ENCODE measurements around the gene MSRB1.
"Not testable (repeated sequence)": the region's sequence is repeated elsewhere in the genome, so short reads cannot be mapped to it uniquely, and the experiment has no call there.

MSRB1 gene

GRCh38 chr16:1902547-1903219 lies 40.3 kb downstream of the MSRB1 start:
- H2BK5ac ChIP-seq (ENCODE audit: low read length) = no peak overlapping the region
- DNase-seq (ENCODE audit: low spot score) = no peak
- no peaks in the 10 kb centered on the region for H3K36me3 ChIP-seq (replicated peaks in 1 of 2; ENCODE audit: control insufficient read depth in 2 of 2, insufficient read depth in 2 of 2, low read length in 2 of 2)

GRCh38 chr16:1900452-1900774 lies 42.6 kb downstream of the MSRB1 start:
- Histone ChIP-seq H3K27me3 (ENCODE audit: control insufficient read depth in 3 of 3, insufficient read depth in 3 of 3, low read depth in 1 of 3, low read length in 3 of 3) (peaks cover 0 to 59% (median 0%) of the 10 kb centered on the region in 3 experiments), H3K9me3 (replicated peaks in 1 of 2; ENCODE audit: control insufficient read depth in 2 of 2, insufficient read depth in 1 of 2, low read depth in 1 of 2, low read length in 2 of 2) (no peaks in the 10 kb centered on the region), H3K4me2 (ENCODE audit: insufficient read depth, low read length, poor library complexity, severe bottlenecking) (no peak overlapping the region), H2AK5ac (ENCODE audit: low read depth, low read length) (no peak overlapping the region), H2BK15ac (ENCODE audit: low read length) (no peak overlapping the region), H4K91ac (ENCODE audit: low read depth, low read length, poor library complexity) (no peak overlapping the region), H2AFZ (ENCODE audit: low read length) (no peak overlapping the region), H2BK5ac (ENCODE audit: low read length) (no peak overlapping the region), H3K4me1 (ENCODE audit: control insufficient read depth in 2 of 2, insufficient read depth in 1 of 2, low read depth in 1 of 2, low read length in 2 of 2) (peaks cover 0 to 10% of the 10 kb centered on the region in 2 donors), H4K8ac (ENCODE audit: low read depth, low read length) (no peak overlapping the region), H2BK120ac (ENCODE audit: low read depth, low read length) (no peak overlapping the region), H3K4ac (ENCODE audit: low read length) (no peak overlapping the region), H3K18ac (ENCODE audit: low read length) (peak overlapping the region; percentile 31), H3K9ac (ENCODE audit: low read depth, low read length, poor library complexity) (no peak overlapping the region), H3K36me3 (replicated peaks in 1 of 2; ENCODE audit: control insufficient read depth in 2 of 2, insufficient read depth in 2 of 2, low read length in 2 of 2) (no peaks in the 10 kb centered on the region), H2BK12ac (ENCODE audit: low read length) (no peak overlapping the region), H3K23ac (ENCODE audit: low read depth, low read length, poor library complexity) (no peak overlapping the region), H3K27ac (replicated peaks; ENCODE audit: low read length) (no peak overlapping the region), H3K14ac (ENCODE audit: low read length) (no peak overlapping the region), H3K79me1 (ENCODE audit: low read depth, low read length) (peaks cover 3% of the 10 kb centered on the region), H3K4me3 (ENCODE audit: low read length in 2 of 2) (no peak overlapping the region)
- DNase-seq (ENCODE audit: low spot score) = no peak
- WGBS, 2 donors (ENCODE audit: extremely low coverage in 2 of 2, insufficient read length in 2 of 2, insufficient replicate concordance in 1 of 2) = no CpG with 5 or more reads among the region's 9 CpGs

More at GRCh38 chr16:1902547-1903219, 40.3 kb downstream of the MSRB1 start:
- Histone ChIP-seq H2BK12ac (ENCODE audit: low read length) (no peak overlapping the region), H2BK15ac (ENCODE audit: low read length) (peak overlapping the region; percentile 19), H3K9me3 (replicated peaks in 1 of 2; ENCODE audit: control insufficient read depth in 2 of 2, insufficient read depth in 1 of 2, low read depth in 1 of 2, low read length in 2 of 2) (no peaks in the 10 kb centered on the region), H4K91ac (ENCODE audit: low read depth, low read length, poor library complexity) (no peak overlapping the region), H3K4me3 (ENCODE audit: low read length in 2 of 2) (no peak overlapping the region), H3K14ac (ENCODE audit: low read length) (no peak overlapping the region), H3K27ac (replicated peaks; ENCODE audit: low read length) (peak overlapping the region; percentile 16), H3K4ac (ENCODE audit: low read length) (no peak overlapping the region), H2AFZ (ENCODE audit: low read length) (peak overlapping the region; percentile 5), H2BK120ac (ENCODE audit: low read depth, low read length) (no peak overlapping the region), H3K23ac (ENCODE audit: low read depth, low read length, poor library complexity) (peak overlapping the region; percentile 3), H3K9ac (ENCODE audit: low read depth, low read length, poor library complexity) (no peak overlapping the region), H2AK5ac (ENCODE audit: low read depth, low read length) (no peak overlapping the region), H3K79me1 (ENCODE audit: low read depth, low read length) (peaks cover 3% of the 10 kb centered on the region), H3K18ac (ENCODE audit: low read length) (peak overlapping the region; percentile 24), H3K27me3 (ENCODE audit: control insufficient read depth in 3 of 3, insufficient read depth in 3 of 3, low read depth in 1 of 3, low read length in 3 of 3) (peaks cover 0 to 63% (median 0%) of the 10 kb centered on the region in 3 experiments), H3K4me1 (ENCODE audit: control insufficient read depth in 2 of 2, insufficient read depth in 1 of 2, low read depth in 1 of 2, low read length in 2 of 2) (peaks cover 0 to 10% of the 10 kb centered on the region in 2 donors), H3K4me2 (ENCODE audit: insufficient read depth, low read length, poor library complexity, severe bottlenecking) (no peak overlapping the region), H4K8ac (ENCODE audit: low read depth, low read length) (no peak overlapping the region)
- no CpG with 5 or more reads among the region's 20 CpGs for WGBS, 2 donors (ENCODE audit: extremely low coverage in 2 of 2, insufficient read length in 2 of 2, insufficient replicate concordance in 1 of 2)

- no peak overlapping the region for H3K4ac ChIP-seq (ENCODE audit: low read length)
- H4K91ac ChIP-seq (ENCODE audit: low read depth, low read length, poor library complexity) = no peak overlapping the region
- no peak overlapping the region for H3K14ac ChIP-seq (ENCODE audit: low read length)
- no peak overlapping the region for H3K9ac ChIP-seq (ENCODE audit: low read depth, low read length, poor library complexity)
- H2BK15ac ChIP-seq (ENCODE audit: low read length) = no peak overlapping the region
- H2AFZ ChIP-seq (ENCODE audit: low read length) = no peak overlapping the region
- peaks cover 0 to 10% of the 10 kb centered on the region in 2 donors for H3K4me1 ChIP-seq (ENCODE audit: control insufficient read depth in 2 of 2, insufficient read depth in 1 of 2, low read depth in 1 of 2, low read length in 2 of 2)
- H2BK120ac ChIP-seq (ENCODE audit: low read depth, low read length) = no peak overlapping the region
- peaks cover 0 to 57% (median 0%) of the 10 kb centered on the region in 3 experiments for H3K27me3 ChIP-seq (ENCODE audit: control insufficient read depth in 3 of 3, insufficient read depth in 3 of 3, low read depth in 1 of 3, low read length in 3 of 3)
- no peak overlapping the region for H3K27ac ChIP-seq (replicated peaks; ENCODE audit: low read length)
- H2BK5ac ChIP-seq (ENCODE audit: low read length) = no peak overlapping the region
- no peak overlapping the region for H2BK12ac ChIP-seq (ENCODE audit: low read length)
- H3K4me3 ChIP-seq (ENCODE audit: low read length in 2 of 2) = peak overlapping the region in 1 of 2 donors; percentile 48
- no peak for DNase-seq (ENCODE audit: low spot score)
- H3K9me3 ChIP-seq (replicated peaks in 1 of 2; ENCODE audit: control insufficient read depth in 2 of 2, insufficient read depth in 1 of 2, low read depth in 1 of 2, low read length in 2 of 2) = no peaks in the 10 kb centered on the region
- peaks cover 3% of the 10 kb centered on the region for H3K79me1 ChIP-seq (ENCODE audit: low read depth, low read length)
- H3K18ac ChIP-seq (ENCODE audit: low read length) = no peak overlapping the region
- H3K23ac ChIP-seq (ENCODE audit: low read depth, low read length, poor library complexity) = no peak overlapping the region
- no peak overlapping the region for H2AK5ac ChIP-seq (ENCODE audit: low read depth, low read length)
- no peak overlapping the region for H4K8ac ChIP-seq (ENCODE audit: low read depth, low read length)
- no peak overlapping the region for H3K4me2 ChIP-seq (ENCODE audit: insufficient read depth, low read length, poor library complexity, severe bottlenecking)
- no peaks in the 10 kb centered on the region for H3K36me3 ChIP-seq (replicated peaks in 1 of 2; ENCODE audit: control insufficient read depth in 2 of 2, insufficient read depth in 2 of 2, low read length in 2 of 2)
- no CpG with 5 or more reads among the region's 16 CpGs for WGBS, 2 donors (ENCODE audit: extremely low coverage in 2 of 2, insufficient read length in 2 of 2, insufficient replicate concordance in 1 of 2)
These were observed 43.2 kb downstream of the MSRB1 start for GRCh38 chr16:1899641-1900451.

- not testable (repeated sequence) for H3K4me1 ChIP-seq (ENCODE audit: control insufficient read depth in 2 of 2, insufficient read depth in 1 of 2, low read depth in 1 of 2, low read length in 2 of 2); H3K36me3 ChIP-seq (replicated peaks in 1 of 2; ENCODE audit: control insufficient read depth in 2 of 2, insufficient read depth in 2 of 2, low read length in 2 of 2); H2BK12ac ChIP-seq (ENCODE audit: low read length); H3K14ac ChIP-seq (ENCODE audit: low read length); H3K18ac ChIP-seq (ENCODE audit: low read length); H3K9ac ChIP-seq (ENCODE audit: low read depth, low read length, poor library complexity); H2BK120ac ChIP-seq (ENCODE audit: low read depth, low read length); H4K8ac ChIP-seq (ENCODE audit: low read depth, low read length); H3K4me2 ChIP-seq (ENCODE audit: insufficient read depth, low read length, poor library complexity, severe bottlenecking); H2AK5ac ChIP-seq (ENCODE audit: low read depth, low read length); H3K27ac ChIP-seq (replicated peaks; ENCODE audit: low read length); H3K9me3 ChIP-seq (replicated peaks in 1 of 2; ENCODE audit: control insufficient read depth in 2 of 2, insufficient read depth in 1 of 2, low read depth in 1 of 2, low read length in 2 of 2); H2BK5ac ChIP-seq (ENCODE audit: low read length); DNase-seq (ENCODE audit: low spot score); H3K79me1 ChIP-seq (ENCODE audit: low read depth, low read length); H4K91ac ChIP-seq (ENCODE audit: low read depth, low read length, poor library complexity); H2BK15ac ChIP-seq (ENCODE audit: low read length); H3K23ac ChIP-seq (ENCODE audit: low read depth, low read length, poor library complexity); H3K4me3 ChIP-seq (ENCODE audit: low read length in 2 of 2); H3K4ac ChIP-seq (ENCODE audit: low read length); H2AFZ ChIP-seq (ENCODE audit: low read length)
- peaks cover 0 to 50% (median 0%) of the 10 kb centered on the region in 3 experiments for H3K27me3 ChIP-seq (ENCODE audit: control insufficient read depth in 3 of 3, insufficient read depth in 3 of 3, low read depth in 1 of 3, low read length in 3 of 3)
- WGBS, 2 donors (ENCODE audit: extremely low coverage in 2 of 2, insufficient read length in 2 of 2, insufficient replicate concordance in 1 of 2) = no CpG with 5 or more reads among the region's 2 CpGs
These were observed 45.3 kb downstream of the MSRB1 start for GRCh38 chr16:1897692-1898091.
